ENCODE data around the gene STARD13.

DNA sequence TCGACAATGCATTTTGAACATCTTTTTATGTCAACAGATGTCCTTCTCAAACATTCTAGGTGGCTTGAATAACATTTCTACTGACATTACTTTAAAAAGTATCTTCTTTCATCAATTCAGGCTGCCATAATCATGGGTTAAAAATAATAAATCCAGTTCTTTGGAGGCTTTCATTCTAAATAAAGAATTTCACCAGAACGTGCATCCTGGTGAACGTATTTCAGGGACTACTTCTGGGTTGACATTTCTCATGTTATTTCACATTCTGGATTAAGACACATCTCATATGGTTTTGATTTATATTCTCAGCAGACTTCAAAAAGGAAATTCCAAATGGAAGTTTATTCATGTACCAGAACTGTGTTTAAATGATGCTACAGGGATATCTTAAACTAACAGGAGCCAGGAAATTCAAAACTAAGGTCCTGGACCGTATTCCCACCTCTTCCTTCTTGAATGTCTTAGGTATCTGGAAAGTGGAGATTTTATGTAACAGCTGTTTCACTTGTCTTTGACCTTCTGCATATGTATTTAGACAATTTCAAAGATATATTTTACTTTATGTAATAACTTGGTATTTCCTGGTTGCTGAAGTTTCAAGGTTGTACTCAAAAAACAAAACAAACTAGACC, 107.2 kb downstream of the STARD13 start:
- TF ChIP-seq, protein P1, sequence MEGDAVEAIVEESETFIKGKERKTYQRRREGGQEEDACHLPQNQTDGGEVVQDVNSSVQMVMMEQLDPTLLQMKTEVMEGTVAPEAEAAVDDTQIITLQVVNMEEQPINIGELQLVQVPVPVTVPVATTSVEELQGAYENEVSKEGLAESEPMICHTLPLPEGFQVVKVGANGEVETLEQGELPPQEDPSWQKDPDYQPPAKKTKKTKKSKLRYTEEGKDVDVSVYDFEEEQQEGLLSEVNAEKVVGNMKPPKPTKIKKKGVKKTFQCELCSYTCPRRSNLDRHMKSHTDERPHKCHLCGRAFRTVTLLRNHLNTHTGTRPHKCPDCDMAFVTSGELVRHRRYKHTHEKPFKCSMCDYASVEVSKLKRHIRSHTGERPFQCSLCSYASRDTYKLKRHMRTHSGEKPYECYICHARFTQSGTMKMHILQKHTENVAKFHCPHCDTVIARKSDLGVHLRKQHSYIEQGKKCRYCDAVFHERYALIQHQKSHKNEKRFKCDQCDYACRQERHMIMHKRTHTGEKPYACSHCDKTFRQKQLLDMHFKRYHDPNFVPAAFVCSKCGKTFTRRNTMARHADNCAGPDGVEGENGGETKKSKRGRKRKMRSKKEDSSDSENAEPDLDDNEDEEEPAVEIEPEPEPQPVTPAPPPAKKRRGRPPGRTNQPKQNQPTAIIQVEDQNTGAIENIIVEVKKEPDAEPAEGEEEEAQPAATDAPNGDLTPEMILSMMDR (IDR thresholded peaks at IDR 0.05) = no peak
- TF ChIP-seq POLR2AphosphoS5 (IDR thresholded peaks at IDR 0.05) (no peak), POLR2A (IDR thresholded peaks at IDR 0.05) (no peak), EP300 (IDR thresholded peaks at IDR 0.05) (no peak)

Data from stomach (tissue), 4 donors.